Suprapubic skin (tissue), 4 donors: ENCODE data around the gene L3MBTL4. TPM values are rescaled to one million over a fixed set of nuclear protein-coding genes. Genes with fewer than 3 reads are reported as not detected.

Experiments used
- DNase-seq, 2 donors: peaks; one replicate each; pipeline ENCODE4 v3.0.0-alpha.2; 2019; ENCODE audit warnings: low spot score in 2 of 2
- H3K27ac ChIP-seq: fragments of 200-600 bp; sonication (generic); one replicate; pipeline ENCODE4 v1.5.1; 2019
- H3K27me3 ChIP-seq: fragments of 200-600 bp; sonication (generic); one replicate; pipeline ENCODE4 v1.5.1; 2019
- H3K36me3 ChIP-seq: fragments of 200-600 bp; sonication (generic); one replicate; pipeline ENCODE4 v1.5.1; 2019
- H3K4me1 ChIP-seq: fragments of 200-600 bp; sonication (generic); one replicate; pipeline ENCODE4 v1.5.1; 2019
- H3K4me3 ChIP-seq: fragments of 200-600 bp; sonication (generic); one replicate; pipeline ENCODE4 v1.5.1; 2019; ENCODE audit warnings: mild to moderate bottlenecking
- H3K9me3 ChIP-seq: fragments of 200-600 bp; sonication (generic); one replicate; pipeline ENCODE4 v1.5.1; 2019
- CTCF ChIP-seq, 2 donors: fragments of 200-600 bp in 1 of 2; fragments of 450-650 bp in 1 of 2; sonication (generic) in 1 of 2; IDR thresholded peaks; one replicate each; pipeline ENCODE4 v1.5.1; 2016 to 2019; ENCODE audit warnings: antibody characterized with exemption in 2 of 2, mild to moderate bottlenecking in 1 of 2, moderate library complexity in 1 of 2
- EP300 ChIP-seq: sonication (generic); formaldehyde crosslinking; IDR thresholded peaks from one replicate; pipeline ENCODE4 v1.6.1; 2017; ENCODE audit warnings: antibody characterized with exemption
- POLR2A ChIP-seq, 2 donors: fragments of 450-650 bp; IDR thresholded peaks; one replicate each; pipeline ENCODE4 v1.6.1; 2017; ENCODE audit warnings: antibody characterized with exemption in 2 of 2, mild to moderate bottlenecking in 2 of 2, moderate library complexity in 2 of 2
- POLR2AphosphoS5 ChIP-seq, 3 donors: sonication (generic); formaldehyde crosslinking; IDR thresholded peaks; one replicate each; pipeline ENCODE4 v1.6.1; 2017; ENCODE audit warnings: antibody characterized with exemption in 3 of 3
- WGBS: methylation state at CpG from one replicate; pipeline ENCODE4 v1.1.5; 2018; 5-methylcytosine and 5-hydroxymethylcytosine counted together
- total RNA-seq, 4 donors: library from RNA; depleted of rRNA; stranded (reverse); fragments of >200 nt; gene quantifications; one replicate each; pipeline ENCODE4 v1.1.0, GENCODE V29; 2016

L3MBTL4 gene
- total RNA-seq, 4 donors from 2014 or later: 11.9 to 29.9 (median 14.4) TPM

GRCh38 chr18:5948237-5948636 is 466.5 kb downstream of the L3MBTL4 start:
- no peaks in the 10 kb centered on the region for H3K36me3 ChIP-seq
- 60% methylated on average over 2 of the region's 2 CpGs for WGBS
- no peaks in the 10 kb centered on the region for H3K4me1 ChIP-seq
- H3K9me3 ChIP-seq: no peaks in the 10 kb centered on the region
- TF ChIP-seq CTCF (IDR thresholded peaks at IDR 0.05) (no peak), EP300 (no peak), POLR2A (IDR thresholded peaks at IDR 0.05) (no peak), POLR2AphosphoS5 (IDR thresholded peaks at IDR 0.05) (no peak)
- H3K27me3 ChIP-seq: no peaks in the 10 kb centered on the region
- no peak overlapping the region for H3K27ac ChIP-seq
- no peak overlapping the region for H3K4me3 ChIP-seq
- no peak for DNase-seq

DNA sequence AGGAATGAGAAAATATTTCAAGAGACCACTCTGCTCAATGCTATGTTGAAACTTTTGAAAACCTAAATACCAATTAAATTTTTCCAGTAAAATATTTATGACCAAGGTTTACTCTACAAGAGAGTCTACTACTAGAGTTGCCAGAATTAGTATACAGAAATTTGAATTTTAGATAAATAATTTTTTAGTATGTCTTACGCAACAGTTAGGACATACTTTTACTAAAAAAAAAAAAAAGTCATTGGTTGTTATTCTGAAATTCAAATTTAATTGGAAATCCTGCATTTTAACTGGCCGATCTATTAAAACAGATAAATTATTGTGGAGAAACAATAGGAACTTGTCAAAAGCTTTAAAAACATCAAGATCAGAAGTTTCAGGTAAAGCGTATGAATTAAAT is 470.3 kb downstream of the L3MBTL4 start:
- Histone ChIP-seq H3K36me3 (no peaks in the 10 kb centered on the region), H3K4me1 (no peaks in the 10 kb centered on the region), H3K4me3 (no peak overlapping the region), H3K27ac (no peak overlapping the region), H3K9me3 (no peaks in the 10 kb centered on the region), H3K27me3 (no peaks in the 10 kb centered on the region)
- no peak for DNase-seq
- TF ChIP-seq EP300 (no peak), POLR2AphosphoS5 (IDR thresholded peaks at IDR 0.05) (no peak), CTCF (IDR thresholded peaks at IDR 0.05) (no peak), POLR2A (IDR thresholded peaks at IDR 0.05) (no peak)
- WGBS: 92% methylated on average over 3 of the region's 3 CpGs

GRCh38 chr18:5943514-5943913 is 471.2 kb downstream of the L3MBTL4 start:
- no peak for DNase-seq
- H3K27ac ChIP-seq: no peak overlapping the region
- 49% methylated on average over 5 of the region's 5 CpGs for WGBS
- no peaks in the 10 kb centered on the region for H3K9me3 ChIP-seq
- H3K4me1 ChIP-seq: no peaks in the 10 kb centered on the region
- TF ChIP-seq EP300: no peak
- no peak for TF ChIP-seq POLR2AphosphoS5 (IDR thresholded peaks at IDR 0.05)
- no peak for TF ChIP-seq CTCF (IDR thresholded peaks at IDR 0.05)
- TF ChIP-seq POLR2A (IDR thresholded peaks at IDR 0.05): no peak
- H3K27me3 ChIP-seq: no peaks in the 10 kb centered on the region
- H3K4me3 ChIP-seq: no peak overlapping the region
- H3K36me3 ChIP-seq: no peaks in the 10 kb centered on the region

DNA sequence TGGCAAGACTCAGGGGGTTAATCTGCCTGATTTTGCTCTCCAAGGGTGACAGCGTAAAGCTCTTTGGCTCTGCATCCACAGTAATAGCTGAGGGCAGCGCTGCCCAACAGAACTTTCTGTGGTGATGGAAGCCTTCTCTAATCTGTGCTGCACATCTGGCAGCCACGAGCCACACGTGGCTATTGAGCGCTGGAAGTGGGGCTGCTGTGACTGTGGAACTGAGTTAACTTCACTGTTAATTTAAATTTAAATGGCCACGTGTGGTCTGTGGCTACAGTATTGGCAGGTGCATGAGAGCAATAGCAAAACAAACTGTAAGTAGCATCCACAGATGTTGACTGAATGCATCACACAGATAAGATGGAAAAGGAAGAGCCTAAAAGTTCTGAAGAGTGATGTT is 472.1 kb downstream of the L3MBTL4 start:
- Histone ChIP-seq H3K36me3 (no peaks in the 10 kb centered on the region), H3K27ac (no peak overlapping the region), H3K4me3 (no peak overlapping the region), H3K4me1 (no peaks in the 10 kb centered on the region), H3K27me3 (no peaks in the 10 kb centered on the region), H3K9me3 (no peaks in the 10 kb centered on the region)
- DNase-seq: no peak
- 58% methylated on average over 6 of the region's 6 CpGs for WGBS
- TF ChIP-seq POLR2A (IDR thresholded peaks at IDR 0.05) (no peak), CTCF (IDR thresholded peaks at IDR 0.05) (no peak), POLR2AphosphoS5 (IDR thresholded peaks at IDR 0.05) (no peak), EP300 (no peak)

DNA sequence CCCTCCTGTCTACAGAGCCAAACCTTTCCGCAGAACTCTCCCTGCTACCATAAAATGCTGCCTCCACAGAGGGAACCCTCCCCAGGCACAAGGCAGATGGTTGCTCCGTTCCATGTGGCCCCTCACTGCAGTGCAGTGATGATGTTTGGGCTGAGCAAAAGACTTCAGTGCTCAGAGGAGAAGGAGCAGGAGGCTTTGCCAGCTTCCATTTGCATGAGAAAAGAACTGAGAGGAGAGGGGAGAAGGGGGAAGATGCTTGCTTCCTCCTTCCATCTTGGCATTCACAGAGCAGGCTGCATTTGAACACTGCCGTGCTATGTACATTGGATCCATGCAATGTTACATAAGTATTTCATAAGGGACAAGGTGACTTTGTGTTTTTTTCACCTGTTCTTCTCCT is 472.8 kb downstream of the L3MBTL4 start:
- WGBS: 53% methylated on average over 3 of the region's 3 CpGs
- H3K9me3 ChIP-seq: no peaks in the 10 kb centered on the region
- H3K36me3 ChIP-seq: no peaks in the 10 kb centered on the region
- H3K27me3 ChIP-seq: no peaks in the 10 kb centered on the region
- TF ChIP-seq POLR2AphosphoS5 (IDR thresholded peaks at IDR 0.05) (no peak), CTCF (IDR thresholded peaks at IDR 0.05) (no peak), POLR2A (IDR thresholded peaks at IDR 0.05) (no peak), EP300 (no peak)
- H3K4me1 ChIP-seq: no peaks in the 10 kb centered on the region
- no peak overlapping the region for H3K27ac ChIP-seq
- no peak overlapping the region for H3K4me3 ChIP-seq
- no peak for DNase-seq
